Keratinocyte (primary cell): ENCODE data around the gene IZUMO1R.

Experiments used
- EZH2 ChIP-seq: IDR thresholded peaks from one replicate; pipeline ENCODE4 v1.6.1; 2012; ENCODE audit warnings: inconsistent platforms, mild to moderate bottlenecking, low read length, moderate library complexity
- TF ChIP-seq, protein P1 (sequence below), 3 experiments: IDR thresholded peaks in 1 of 3; conservative IDR thresholded peaks in 1 of 3; optimal IDR thresholded peaks in 1 of 3; 2 replicates in 2 of 3; 3 replicates in 1 of 3; pipeline versions ENCODE3 to v1.5.1; 2011; ENCODE audit warnings: low read length in 3 of 3, mild to moderate bottlenecking in 3 of 3, moderate library complexity in 2 of 3, control low read depth in 1 of 3, inconsistent platforms in 1 of 3; ENCODE audit not compliant: insufficient read depth in 2 of 3; ENCODE audit errors: extremely low read depth in 1 of 3

GRCh38 chr11:94332814-94333213, 28.4 kb downstream of the IZUMO1R start:
- TF ChIP-seq, protein P1, sequence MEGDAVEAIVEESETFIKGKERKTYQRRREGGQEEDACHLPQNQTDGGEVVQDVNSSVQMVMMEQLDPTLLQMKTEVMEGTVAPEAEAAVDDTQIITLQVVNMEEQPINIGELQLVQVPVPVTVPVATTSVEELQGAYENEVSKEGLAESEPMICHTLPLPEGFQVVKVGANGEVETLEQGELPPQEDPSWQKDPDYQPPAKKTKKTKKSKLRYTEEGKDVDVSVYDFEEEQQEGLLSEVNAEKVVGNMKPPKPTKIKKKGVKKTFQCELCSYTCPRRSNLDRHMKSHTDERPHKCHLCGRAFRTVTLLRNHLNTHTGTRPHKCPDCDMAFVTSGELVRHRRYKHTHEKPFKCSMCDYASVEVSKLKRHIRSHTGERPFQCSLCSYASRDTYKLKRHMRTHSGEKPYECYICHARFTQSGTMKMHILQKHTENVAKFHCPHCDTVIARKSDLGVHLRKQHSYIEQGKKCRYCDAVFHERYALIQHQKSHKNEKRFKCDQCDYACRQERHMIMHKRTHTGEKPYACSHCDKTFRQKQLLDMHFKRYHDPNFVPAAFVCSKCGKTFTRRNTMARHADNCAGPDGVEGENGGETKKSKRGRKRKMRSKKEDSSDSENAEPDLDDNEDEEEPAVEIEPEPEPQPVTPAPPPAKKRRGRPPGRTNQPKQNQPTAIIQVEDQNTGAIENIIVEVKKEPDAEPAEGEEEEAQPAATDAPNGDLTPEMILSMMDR (optimal IDR thresholded peaks at IDR 0.05 in 1 of 3, IDR thresholded peaks at IDR 0.05 in 1 of 3, conservative IDR thresholded peaks at IDR 0.05 in 1 of 3; ENCODE audit: extremely low read depth in 1 of 3, insufficient read depth in 2 of 3, low read length in 3 of 3): no peak
- TF ChIP-seq EZH2: no peak
